IPS-18a (cell line): ENCODE measurements around the gene ZBTB45.

Experiments used
- H3K27ac ChIP-seq: one replicate; pipeline ENCODE4 v1.5.1; 2013; ENCODE audit warnings: low read length
- H3K27me3 ChIP-seq: one replicate; pipeline ENCODE4 v1.6.1; 2013; ENCODE audit warnings: mild to moderate bottlenecking, low read length; ENCODE audit not compliant: control insufficient read depth, insufficient read depth
- H3K36me3 ChIP-seq: one replicate; pipeline ENCODE4 v1.6.1; 2013; ENCODE audit warnings: low read depth, low read length; ENCODE audit not compliant: control insufficient read depth
- H3K4me1 ChIP-seq: one replicate; pipeline ENCODE4 v1.6.1; 2013; ENCODE audit warnings: low read depth, low read length; ENCODE audit not compliant: control insufficient read depth
- H3K4me3 ChIP-seq: one replicate; pipeline ENCODE4 v1.5.1; 2013; ENCODE audit warnings: low read length
- H3K9ac ChIP-seq: one replicate; pipeline ENCODE4 v1.6.1; 2013; ENCODE audit warnings: mild to moderate bottlenecking, low read length, moderate library complexity
- H3K9me3 ChIP-seq: one replicate; pipeline ENCODE4 v1.6.1; 2013; ENCODE audit warnings: low read depth, low read length; ENCODE audit not compliant: control insufficient read depth

The ZBTB45 gene

GRCh38 chr19:58519355-58520256 lies at the start of gene ZBTB45:
Gene ZBTB45 (minus strand): TSS chr19:58519810. CDS start chr19:58517673, 2,137 bp downstream.
- H3K9me3 ChIP-seq: no peaks in the 10 kb centered on the region
- H3K36me3 ChIP-seq: no peaks in the 10 kb centered on the region
- H3K4me1 ChIP-seq: peaks cover 19% of the 10 kb centered on the region
- peak within 1 kb of the TSS; percentile 98 for H3K9ac ChIP-seq
- H3K27me3 ChIP-seq: no peaks in the 10 kb centered on the region
- H3K4me3 ChIP-seq: peak within 1 kb of the TSS; percentile 93
- H3K27ac ChIP-seq: peak within 1 kb of the TSS; percentile 86

GRCh38 chr19:58568453-58569130 lies 49.0 kb upstream of the ZBTB45 start:
- no peak overlapping the region for H3K27ac ChIP-seq
- peaks cover under 1% of the 10 kb centered on the region for H3K4me1 ChIP-seq
- no peak overlapping the region for H3K4me3 ChIP-seq
- H3K9me3 ChIP-seq: no peaks in the 10 kb centered on the region
- H3K9ac ChIP-seq: no peak overlapping the region
- H3K36me3 ChIP-seq: peaks cover 7% of the 10 kb centered on the region
- no peaks in the 10 kb centered on the region for H3K27me3 ChIP-seq

GRCh38 chr19:58566989-58567388 lies 47.4 kb upstream of the ZBTB45 start:
- Histone ChIP-seq H3K36me3 (peaks cover 7% of the 10 kb centered on the region), H3K27me3 (no peaks in the 10 kb centered on the region), H3K9ac (no peak overlapping the region), H3K4me1 (no peaks in the 10 kb centered on the region), H3K4me3 (no peak overlapping the region), H3K27ac (no peak overlapping the region), H3K9me3 (no peaks in the 10 kb centered on the region)

GRCh38 chr19:58563823-58564222 lies 44.2 kb upstream of the ZBTB45 start:
- Histone ChIP-seq H3K4me1 (peaks cover 7% of the 10 kb centered on the region), H3K9me3 (no peaks in the 10 kb centered on the region), H3K27me3 (no peaks in the 10 kb centered on the region), H3K9ac (no peak overlapping the region), H3K4me3 (no peak overlapping the region), H3K36me3 (no peaks in the 10 kb centered on the region), H3K27ac (no peak overlapping the region)

GRCh38 chr19:58563034-58563573 lies 43.5 kb upstream of the ZBTB45 start:
- H3K9me3 ChIP-seq: no peaks in the 10 kb centered on the region
- H3K27ac ChIP-seq: no peak overlapping the region
- no peaks in the 10 kb centered on the region for H3K27me3 ChIP-seq
- H3K4me3 ChIP-seq: no peak overlapping the region
- no peaks in the 10 kb centered on the region for H3K36me3 ChIP-seq
- peaks cover 7% of the 10 kb centered on the region for H3K4me1 ChIP-seq
- no peak overlapping the region for H3K9ac ChIP-seq

GRCh38 chr19:58562122-58563033 lies 42.8 kb upstream of the ZBTB45 start:
- Histone ChIP-seq H3K4me3 (no peak overlapping the region), H3K36me3 (no peaks in the 10 kb centered on the region), H3K9ac (no peak overlapping the region), H3K27me3 (no peaks in the 10 kb centered on the region), H3K4me1 (peaks cover 7% of the 10 kb centered on the region), H3K9me3 (no peaks in the 10 kb centered on the region), H3K27ac (no peak overlapping the region)

GRCh38 chr19:58561373-58562121 lies 41.9 kb upstream of the ZBTB45 start:
- no peaks in the 10 kb centered on the region for H3K9me3 ChIP-seq
- H3K27ac ChIP-seq: no peak overlapping the region
- H3K27me3 ChIP-seq: no peaks in the 10 kb centered on the region
- peaks cover 5% of the 10 kb centered on the region for H3K36me3 ChIP-seq
- no peak overlapping the region for H3K4me3 ChIP-seq
- no peak overlapping the region for H3K9ac ChIP-seq
- peaks cover 7% of the 10 kb centered on the region for H3K4me1 ChIP-seq

GRCh38 chr19:58560921-58561320 lies 41.3 kb upstream of the ZBTB45 start:
- Histone ChIP-seq H3K4me3 (no peak overlapping the region), H3K9me3 (no peaks in the 10 kb centered on the region), H3K36me3 (peaks cover 11% of the 10 kb centered on the region), H3K27ac (no peak overlapping the region), H3K9ac (no peak overlapping the region), H3K4me1 (peaks cover 7% of the 10 kb centered on the region), H3K27me3 (no peaks in the 10 kb centered on the region)

- H3K4me3 ChIP-seq: peak overlapping the region; percentile 92
- peaks cover 9% of the 10 kb centered on the region for H3K4me1 ChIP-seq
- H3K27ac ChIP-seq: peak overlapping the region; percentile 73
- peaks cover 12% of the 10 kb centered on the region for H3K36me3 ChIP-seq
- no peaks in the 10 kb centered on the region for H3K9me3 ChIP-seq
- no peaks in the 10 kb centered on the region for H3K27me3 ChIP-seq
- H3K9ac ChIP-seq: peak overlapping the region; percentile 98
These were observed 40.6 kb upstream of the ZBTB45 start for GRCh38 chr19:58560007-58560887.
